ENCODE measurements around the gene AQP12A. TPM values are rescaled to one million over a fixed set of nuclear protein-coding genes. Genes with fewer than 3 reads are reported as not detected.
"Not testable (repeated sequence)": the region's sequence is repeated elsewhere in the genome, so short reads cannot be mapped to it uniquely, and the experiment has no call there.

The AQP12A gene
- total RNA-seq, 1 donor from 2014 or later: not detected

DNA sequence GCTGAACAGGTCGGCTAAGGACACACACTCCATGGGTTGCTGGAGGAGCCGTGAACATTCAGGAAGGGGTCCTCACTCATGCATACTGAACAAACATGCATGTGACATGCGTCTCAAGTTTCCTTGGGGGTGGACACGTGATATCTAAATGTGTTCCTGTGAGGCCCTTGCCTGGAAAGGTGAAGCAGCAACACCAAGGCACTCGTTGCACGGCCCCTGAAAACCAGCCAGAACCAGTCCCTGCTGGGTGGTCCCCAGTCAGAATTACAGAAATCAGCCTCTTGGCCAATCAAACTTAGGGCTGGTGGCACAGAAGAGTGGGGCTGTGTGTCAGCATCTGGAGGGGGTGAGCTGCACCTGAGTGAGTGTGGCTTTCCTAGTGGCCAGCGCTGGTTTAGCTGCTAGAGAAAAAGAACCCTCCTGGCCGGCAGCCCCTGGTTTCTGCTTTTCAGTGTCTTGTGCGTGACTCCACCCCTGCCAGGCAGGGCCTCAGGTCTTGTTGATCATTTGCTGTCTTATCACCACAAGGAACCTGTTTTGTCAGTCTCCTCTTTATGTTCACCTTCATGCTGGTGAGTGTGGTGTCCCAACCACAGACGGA is 5.8 kb upstream of the AQP12A start:
- intact Hi-C loops (cut with DNase I): no loop called here
- ATAC-seq (no peak), DNase-seq (ENCODE audit: low spot score) (no peak)

DNA sequence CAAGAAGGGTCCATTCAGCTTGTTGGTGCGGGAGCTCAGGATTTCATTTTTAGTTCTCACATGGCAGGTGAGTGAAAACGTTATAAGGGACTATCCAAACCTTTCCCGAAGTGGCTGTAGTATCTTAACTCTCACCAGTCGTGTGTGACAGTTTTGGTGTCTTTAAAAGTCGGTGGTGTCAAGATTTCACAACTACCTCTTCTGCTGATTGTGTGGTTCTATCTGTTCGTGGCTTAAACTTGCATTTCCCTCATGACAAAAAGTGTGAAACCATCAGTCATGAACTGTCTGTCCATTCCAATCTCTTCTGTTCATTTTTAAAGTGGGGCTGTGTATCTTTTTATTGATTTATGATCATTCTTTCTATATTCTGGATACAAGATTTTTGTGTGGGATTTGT is 5.2 kb upstream of the AQP12A start:
- no peak for ATAC-seq
- intact Hi-C loops (cut with DNase I): no loop called here
- DNase-seq (ENCODE audit: low spot score): no peak

DNA sequence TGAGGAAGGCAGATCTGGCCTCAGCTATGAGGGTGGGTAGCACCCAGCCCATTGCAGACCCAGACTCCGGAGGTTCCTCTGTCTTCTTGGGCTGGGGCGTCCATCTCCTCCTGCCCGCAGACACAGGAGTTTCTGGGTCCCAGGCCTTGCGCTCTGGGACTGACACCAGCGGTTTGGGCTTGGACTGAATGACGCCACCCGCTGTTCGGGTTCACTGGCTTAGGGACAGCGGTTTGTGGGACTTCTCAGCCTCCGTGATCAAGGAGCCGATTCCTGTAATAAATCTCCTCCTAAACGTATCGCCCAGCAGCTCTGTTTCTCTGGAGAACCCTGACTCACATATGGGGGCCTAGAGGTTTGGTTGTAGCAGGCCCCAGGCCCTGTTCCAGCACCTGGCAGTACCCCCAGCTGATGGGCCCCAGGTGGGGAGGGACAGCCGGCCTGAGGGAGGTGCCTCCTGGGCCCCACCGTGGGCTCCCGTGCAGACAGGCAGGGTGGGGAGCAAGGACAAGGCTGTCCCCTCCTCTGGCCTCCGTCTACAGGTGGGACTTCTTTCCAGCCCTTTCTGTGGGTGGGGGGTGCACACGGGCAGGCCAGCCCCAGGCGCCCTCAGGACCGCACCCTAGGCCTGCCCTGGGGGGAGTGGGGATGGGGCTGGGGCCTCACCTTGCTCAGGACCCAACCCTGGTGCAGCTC is 4.5 kb upstream of the AQP12A start:
- ATAC-seq: no peak
- DNase-seq (ENCODE audit: low spot score): no peak
- intact Hi-C loops (cut with DNase I): no loop called here

DNA sequence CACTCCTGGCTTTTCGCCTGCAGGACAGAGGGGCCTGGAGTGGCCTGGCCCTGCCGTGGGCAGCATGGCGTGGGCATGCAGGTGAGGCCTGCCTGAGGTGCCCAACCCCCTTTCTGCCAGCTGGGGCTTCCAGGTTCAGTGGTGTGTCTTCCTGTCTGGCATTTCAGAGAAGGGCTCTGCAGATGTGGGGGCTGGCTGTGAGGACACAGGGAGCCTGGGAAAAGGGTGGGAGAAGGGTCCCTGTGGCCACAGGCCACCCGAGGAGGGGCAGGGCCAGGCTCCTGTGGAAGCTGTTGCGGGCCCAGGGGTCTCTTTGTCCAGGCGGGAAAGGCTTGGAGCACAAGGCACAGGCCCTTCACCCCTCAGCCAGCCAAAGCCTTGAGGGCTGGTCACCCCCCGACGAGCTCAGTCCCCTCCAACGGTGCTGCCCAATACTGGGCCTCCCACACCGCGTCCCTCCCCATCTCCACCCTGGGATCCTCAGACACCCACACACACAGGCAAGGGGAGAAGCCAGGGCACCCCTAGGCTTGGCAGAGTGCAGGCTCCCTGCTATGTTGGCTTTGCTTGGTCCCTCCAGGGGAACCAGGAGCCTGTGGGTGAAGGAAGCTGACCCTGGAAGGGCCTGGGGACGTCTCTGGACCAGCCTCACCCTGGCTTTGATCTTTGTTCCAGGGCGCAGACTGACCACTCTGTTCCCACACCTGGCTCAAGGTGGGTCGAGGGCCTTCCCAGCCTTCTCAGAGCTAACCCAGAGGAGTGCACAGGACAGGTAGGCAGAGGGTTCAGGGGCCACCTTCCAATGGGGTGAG is 3.7 kb upstream of the AQP12A start:
- peak; percentile 46 for DNase-seq (ENCODE audit: low spot score)
- intact Hi-C loops (cut with DNase I): no loop called here
- ATAC-seq: no peak

DNA sequence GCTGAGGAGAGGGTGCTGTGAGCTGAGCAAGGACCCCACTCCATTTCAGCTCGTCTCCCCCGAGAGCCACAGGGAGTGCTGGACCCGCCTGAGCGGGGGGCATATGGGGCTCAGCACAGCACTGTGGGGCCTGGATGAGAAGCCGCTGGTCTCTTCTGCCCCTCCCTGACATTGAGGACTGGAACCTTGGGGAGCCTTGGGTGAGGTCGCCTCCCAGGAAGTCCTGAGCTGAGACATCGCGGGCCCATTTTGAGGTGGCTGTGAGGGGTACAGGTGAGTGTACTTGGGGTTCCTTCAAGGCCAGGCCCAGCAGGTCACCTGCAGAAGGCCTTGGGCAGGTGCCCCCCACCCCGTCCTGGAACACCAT is 3.1 kb upstream of the AQP12A start:
- DNase-seq (ENCODE audit: low spot score) (no peak), ATAC-seq (no peak)
- intact Hi-C loops (cut with DNase I): no loop called here

DNA sequence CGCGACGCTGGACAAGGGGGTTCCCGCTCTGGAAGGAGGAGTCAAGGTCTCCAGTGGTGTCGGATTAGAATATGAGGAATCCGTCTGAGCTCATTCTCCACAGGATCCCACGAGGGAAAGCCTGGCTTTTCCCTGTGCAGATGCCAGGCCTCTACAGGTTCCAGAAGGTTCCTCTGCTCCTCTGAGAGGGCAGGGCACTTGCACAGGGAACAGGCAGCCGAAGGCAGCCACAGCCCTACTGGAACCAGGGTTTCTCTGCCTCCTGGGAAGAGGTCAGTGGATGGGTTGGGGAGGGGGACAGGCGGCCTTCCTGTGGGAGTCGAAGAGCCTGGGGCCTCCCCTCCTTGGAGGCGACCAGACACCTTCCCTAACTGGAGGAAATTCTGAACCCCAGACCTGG is 1.7 kb upstream of the AQP12A start:
- DNase-seq (ENCODE audit: low spot score) (no peak), ATAC-seq (no peak)
- intact Hi-C loops (cut with DNase I): no loop called here

DNA sequence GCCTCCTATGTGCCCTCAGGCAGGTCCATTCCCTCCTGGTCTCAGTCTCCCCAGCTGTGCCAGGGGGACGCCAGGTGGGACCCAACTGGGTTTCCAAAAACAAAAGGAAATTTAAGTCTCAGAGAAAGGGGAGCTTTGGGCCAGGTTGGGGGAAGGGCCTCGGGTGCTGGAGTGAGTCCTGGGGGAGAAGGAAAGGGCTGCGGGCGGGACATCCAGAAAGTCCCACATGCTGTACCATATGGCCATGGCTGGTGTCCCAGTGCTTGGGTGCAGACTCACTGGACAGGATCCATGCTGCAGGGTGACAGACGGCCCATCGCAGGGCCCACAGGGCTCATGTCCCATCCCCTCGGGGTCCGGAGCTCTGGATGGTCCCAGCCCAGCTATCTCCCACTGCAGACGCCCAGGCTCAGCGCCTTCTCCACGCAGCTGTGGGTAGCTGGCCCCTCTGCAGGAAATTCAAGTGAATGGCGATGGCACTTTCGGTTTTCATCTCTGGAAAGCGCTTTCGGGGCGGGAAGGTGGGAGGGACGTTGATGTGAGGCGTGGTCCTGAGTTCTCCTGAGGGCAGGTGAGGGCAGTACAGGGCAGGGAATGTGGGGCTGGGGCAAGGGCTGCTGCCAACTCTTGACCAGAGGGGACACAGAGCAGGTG is 1.1 kb upstream of the AQP12A start:
- ATAC-seq; intact Hi-C loops (cut with DNase I); DNase-seq (ENCODE audit: low spot score): not testable (repeated sequence)

DNA sequence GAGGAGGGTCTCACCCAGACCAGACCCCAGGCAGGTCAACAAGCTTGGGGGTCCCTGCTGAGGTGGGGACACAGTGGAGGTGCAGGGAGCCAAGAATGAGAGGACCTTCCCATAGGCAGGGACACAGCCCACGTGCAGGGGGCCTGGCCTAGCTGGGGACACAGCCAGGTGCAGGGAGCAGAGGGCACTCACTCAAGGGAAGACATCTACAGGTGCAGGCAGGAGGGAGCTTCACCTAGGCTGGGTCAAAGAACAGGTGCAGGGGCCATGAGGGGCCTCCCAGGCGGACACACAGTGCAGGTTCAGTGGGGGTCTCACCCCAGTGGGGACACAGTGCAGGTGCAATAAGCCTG is 615 bp upstream of the AQP12A start:
- intact Hi-C loops (cut with DNase I); ATAC-seq; DNase-seq (ENCODE audit: low spot score): not testable (repeated sequence)

DNA sequence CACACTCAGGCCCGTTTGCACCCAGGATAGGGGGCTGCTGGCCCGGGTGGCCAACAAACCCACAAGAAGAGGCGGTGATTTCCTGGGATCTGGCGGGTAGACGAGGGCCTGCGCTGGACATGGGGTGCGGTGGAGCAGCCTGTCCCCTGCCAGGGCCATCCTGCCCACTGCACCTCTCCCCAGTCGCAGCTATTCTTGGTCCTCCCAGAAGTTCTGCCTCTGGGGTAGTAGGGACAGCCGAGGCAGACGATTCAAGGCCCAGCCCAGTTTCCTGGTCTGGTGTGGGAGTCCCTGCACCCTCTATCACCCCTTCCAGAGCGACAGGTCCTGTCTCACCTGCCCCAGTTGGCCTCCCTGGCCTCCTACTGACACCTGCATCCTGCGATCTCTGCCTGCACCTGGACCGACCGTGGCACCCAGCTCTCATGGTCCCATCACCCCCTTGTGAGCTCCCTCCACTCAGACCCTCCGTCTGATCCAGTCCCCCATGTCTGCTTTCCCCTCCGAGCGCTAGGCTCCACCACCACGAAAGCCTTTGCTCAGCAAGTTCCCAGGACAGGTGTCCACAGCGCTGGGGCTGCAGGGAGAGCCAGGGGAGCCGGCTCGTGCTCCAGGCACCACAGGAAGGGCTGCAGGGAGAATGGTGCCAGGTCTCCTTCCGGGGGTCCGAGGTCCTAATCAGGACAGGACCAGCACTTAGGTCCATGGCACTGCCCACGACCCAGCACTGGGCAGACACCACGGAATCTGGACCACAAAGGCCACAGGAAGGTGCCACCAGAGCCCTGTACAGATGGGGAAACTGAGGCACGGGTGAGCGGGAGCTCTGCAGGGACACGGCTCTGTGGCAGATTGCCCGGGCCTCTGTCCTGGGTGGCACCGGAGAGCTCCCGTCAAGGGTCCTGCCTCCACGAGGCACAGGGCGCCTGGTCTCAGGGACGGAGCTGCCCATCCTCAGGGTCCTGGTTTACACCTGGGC is 1.2 kb downstream of the AQP12A start:
- DNase-seq (ENCODE audit: low spot score); intact Hi-C loops (cut with DNase I); ATAC-seq: not testable (repeated sequence)

DNA sequence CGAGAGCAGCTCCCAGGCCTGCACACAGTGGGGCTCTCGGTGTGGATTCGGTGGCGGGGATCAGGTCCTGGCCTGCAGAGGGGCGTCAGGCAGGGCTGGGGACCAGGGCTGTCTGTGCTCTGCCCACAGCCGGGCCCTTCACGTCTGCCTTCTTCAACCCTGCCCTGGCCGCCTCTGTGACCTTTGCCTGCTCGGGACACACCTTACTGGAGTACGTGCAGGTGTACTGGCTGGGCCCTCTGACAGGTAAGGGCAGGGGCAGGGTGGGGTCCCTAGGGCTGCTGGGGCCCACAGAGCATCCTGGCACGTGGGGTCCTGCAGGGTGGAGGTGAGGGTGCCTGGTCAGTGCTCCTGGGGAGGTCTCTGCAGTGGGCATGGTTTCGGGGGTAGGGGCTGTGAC is 2.6 kb downstream of the AQP12A start:
- intact Hi-C loops (cut with DNase I); ATAC-seq; DNase-seq (ENCODE audit: low spot score): not testable (repeated sequence)

DNA sequence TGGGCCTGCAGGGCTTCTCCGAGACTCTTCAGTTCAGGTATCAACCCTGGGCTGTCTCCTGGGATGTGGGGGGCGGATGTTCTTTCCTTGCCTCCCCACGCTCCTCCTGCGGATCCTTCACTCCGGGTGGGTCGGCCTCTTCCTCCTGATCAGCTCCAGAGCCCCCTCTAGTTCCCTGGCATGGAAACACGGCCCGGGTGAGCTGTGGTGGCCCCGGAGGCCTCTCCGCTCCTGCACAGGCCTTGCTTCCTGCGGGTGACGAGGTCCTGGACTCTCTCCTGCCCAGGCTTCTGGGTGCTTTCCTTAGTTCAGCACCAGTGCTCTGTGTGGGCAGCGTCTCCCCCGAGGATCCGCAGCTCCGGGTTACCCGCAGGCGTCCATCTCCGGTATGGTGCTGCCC is 3.9 kb downstream of the AQP12A start:
- not testable (repeated sequence) for DNase-seq (ENCODE audit: low spot score)

DNA sequence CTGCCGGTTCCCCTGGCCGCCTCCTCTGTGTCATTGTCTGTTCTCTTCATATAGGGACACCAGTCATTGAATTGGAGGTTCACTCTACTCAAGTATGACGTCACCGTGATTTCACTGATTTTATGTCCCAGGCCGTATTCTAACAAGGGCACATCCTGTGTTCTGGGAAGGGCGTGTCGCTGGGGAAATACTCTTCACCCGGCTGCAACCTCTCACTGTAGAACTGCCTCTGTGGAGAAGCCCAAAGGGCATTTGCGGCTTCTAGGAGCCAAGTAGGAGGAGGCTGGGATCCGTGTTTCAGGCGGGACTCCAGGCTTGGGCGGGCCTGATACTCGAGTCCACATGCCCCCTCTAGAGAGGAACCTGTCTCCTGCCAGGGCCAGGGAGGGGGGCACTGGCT is 4.8 kb downstream of the AQP12A start:
- ATAC-seq; intact Hi-C loops (cut with DNase I); DNase-seq (ENCODE audit: low spot score): not testable (repeated sequence)

More for the DNA sequence above, 3.9 kb downstream of the AQP12A start:
- peak; percentile 21 for ATAC-seq
- intact Hi-C loops (cut with DNase I): not testable (repeated sequence)

DNA sequence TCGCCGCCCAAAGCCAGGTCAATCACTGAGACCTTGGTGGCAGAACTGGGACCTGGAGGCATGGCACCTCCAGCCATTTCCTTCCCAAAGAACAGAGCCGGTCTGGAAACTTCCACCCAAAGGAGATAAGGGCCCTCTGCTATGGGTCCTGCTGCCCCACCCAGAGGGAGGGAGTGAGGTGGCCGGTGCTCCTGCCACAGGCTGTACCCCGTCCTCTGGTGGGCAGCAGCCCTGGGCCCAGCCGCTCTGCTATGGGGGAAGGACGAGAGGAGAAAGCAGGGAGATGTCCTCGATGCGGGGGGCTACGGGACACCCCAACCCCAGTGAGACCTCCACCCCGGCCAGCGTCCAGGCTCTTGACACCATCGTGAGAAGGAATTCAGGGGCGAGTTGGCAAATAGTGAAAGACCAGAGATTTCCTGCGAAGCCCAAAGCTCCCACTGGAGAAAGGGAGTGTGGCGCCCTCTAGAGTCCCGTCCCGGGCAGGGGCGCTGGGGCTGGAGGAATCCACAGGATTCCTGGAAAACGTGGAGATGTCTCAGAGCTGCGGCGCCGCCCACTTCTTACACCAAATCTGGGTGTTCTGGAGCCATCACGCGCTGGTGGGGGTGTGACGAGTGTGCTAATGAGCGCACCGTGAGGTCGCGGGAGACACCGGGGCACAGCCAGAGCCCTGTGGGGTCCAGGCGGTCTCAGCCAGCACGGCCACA is 7.3 kb downstream of the AQP12A start:
- intact Hi-C loops (cut with DNase I); DNase-seq (ENCODE audit: low spot score): not testable (repeated sequence)
- peak; percentile 74 for ATAC-seq

DNA sequence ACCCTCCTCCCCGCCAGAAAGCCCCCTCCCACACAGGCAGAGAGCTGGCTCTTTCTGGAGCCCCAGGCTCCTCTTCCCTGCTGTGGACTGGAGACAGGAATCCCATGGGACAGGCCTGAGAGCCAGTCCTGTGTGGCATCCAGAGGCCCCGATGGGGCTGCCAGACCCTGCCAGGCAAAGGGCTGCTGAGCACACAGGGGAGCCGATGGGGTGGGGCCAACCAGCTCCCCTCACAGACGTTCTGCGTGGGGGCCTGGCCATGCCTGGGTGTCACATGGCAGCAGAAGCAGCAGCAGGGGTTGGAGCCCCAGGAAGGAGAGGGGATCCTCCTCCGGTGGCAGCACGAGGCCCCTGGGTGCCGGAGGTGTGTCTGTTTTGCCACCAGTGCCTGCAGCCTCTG is 8.2 kb downstream of the AQP12A start:
- ATAC-seq; DNase-seq (ENCODE audit: low spot score); intact Hi-C loops (cut with DNase I): not testable (repeated sequence)

DNA sequence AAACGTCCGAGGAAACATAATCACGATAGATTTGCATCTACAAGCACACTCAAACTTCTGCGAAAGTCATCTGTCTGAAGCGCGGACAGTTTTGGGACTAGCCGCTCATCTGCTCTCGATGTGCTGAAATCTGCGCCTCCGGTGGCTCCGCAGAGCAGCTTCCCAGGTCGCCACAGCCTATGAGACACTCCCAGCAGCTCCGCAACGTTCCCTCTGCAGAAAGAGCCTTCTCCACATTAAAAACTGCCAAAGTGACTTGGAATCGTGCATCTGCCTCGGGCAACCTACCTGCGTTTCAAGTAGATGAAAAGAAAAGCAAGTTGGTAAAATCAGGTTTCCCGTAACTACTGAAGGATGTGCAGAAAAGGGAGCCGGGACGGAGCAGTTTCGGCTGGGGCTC is 8.9 kb downstream of the AQP12A start:
- ATAC-seq; DNase-seq (ENCODE audit: low spot score); intact Hi-C loops (cut with DNase I): not testable (repeated sequence)

DNA sequence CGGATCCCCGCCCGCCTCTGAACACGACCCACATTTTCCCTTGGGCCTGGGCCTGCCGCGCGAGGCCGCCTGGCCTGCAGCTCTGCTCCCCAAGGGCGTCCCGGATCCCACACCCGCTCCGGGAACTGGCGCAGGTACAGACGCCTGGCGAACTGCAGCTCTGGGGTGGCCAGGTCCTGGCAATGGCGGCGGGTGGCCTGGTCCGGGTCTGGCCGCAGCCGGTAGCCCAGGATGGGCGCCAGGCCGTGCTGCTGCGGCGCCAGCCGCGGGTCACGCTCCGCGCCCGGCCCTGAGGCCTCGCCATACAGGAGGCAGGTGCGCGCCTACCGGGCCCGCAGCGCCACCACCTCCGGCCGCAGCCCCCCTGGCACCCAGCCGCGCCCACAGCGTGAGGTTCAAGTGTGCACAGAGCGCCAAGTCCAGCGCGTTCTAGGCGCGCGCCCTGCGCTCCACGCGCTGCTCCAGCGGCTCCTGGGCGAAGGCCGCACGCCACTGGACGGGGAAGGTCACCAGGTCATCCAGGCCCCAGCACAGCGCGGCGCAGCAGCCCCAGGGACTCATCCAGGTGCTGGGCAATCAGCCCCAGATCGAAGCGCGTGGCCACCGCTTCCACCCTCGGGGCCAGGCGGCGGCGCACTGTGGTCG is 9.5 kb downstream of the AQP12A start:
- ATAC-seq (no peak), DNase-seq (ENCODE audit: low spot score) (no peak)
- intact Hi-C loops (cut with DNase I): no loop called here
